ENCODE data around the gene HLF. TPM values are rescaled to one million over a fixed set of nuclear protein-coding genes. Genes with fewer than 3 reads are reported as not detected.

HLF gene
- polyA plus RNA-seq, 10 donors = 4.4 to 9.3 (median 5.5) TPM

GRCh38 chr17:55305321-55306087, 40.7 kb downstream of the HLF start:
- no peak for DNase-seq

- no peak for DNase-seq
Measured at GRCh38 chr17:55307879-55308278, 43.1 kb downstream of the HLF start.

DNA sequence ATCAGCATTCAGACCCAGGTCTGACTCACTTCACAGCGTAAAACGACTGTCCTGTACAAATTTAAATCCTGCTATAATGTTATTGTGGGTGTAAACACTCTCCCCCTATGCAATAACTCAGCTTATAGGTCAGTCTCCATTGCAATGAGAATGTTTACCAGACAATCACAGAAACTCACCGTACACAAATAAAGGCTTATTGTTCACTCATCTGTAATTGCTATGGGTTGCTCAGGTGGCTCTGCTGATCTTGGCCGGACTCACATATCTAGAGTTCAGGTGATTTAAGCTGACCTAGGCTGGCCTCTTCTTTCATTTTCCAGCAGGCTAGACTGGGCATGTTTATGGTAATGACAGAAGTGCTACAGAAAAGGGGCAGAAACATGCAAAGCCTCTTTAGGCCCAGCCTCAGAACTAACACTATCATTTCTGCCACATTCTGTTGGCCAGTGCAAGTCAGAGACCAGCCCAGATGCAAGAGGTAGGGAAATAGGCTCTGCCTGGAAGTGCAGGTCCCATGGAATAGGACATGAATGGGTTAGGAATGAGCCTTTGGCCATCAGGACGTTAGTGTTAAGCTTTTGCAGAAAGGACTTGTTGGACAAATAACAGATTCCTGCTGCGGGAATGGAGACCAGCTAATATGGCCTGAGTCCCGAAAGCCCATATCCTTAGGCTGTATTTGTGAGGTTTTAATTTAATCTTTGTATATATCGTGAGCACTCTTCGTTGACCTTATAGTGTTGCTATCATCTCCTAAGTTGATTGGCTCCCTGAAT, 44.0 kb downstream of the HLF start:
- DNase-seq = no peak

- no peak for DNase-seq
Measured at GRCh38 chr17:55311767-55312375, 47.1 kb downstream of the HLF start.

DNA sequence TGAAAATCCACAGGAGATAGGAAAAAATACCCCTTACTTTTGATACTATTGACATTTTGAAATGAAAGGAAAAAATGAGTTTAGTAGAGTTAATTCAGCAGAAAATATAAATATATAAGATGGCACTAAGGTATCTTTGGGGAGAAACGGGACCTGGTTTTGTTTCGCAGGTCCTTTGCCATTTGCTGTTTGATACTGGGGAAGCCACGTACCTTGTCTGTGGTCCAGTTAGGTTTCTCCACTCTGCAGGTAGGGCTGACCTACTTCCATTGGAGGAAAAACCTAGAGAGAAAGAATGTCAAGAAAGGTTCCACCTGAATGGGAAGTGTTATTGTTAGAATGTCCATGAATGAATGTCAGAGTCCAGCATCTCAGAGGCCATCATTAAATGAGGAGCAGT, 48.1 kb downstream of the HLF start:
- DNase-seq = no peak

DNA sequence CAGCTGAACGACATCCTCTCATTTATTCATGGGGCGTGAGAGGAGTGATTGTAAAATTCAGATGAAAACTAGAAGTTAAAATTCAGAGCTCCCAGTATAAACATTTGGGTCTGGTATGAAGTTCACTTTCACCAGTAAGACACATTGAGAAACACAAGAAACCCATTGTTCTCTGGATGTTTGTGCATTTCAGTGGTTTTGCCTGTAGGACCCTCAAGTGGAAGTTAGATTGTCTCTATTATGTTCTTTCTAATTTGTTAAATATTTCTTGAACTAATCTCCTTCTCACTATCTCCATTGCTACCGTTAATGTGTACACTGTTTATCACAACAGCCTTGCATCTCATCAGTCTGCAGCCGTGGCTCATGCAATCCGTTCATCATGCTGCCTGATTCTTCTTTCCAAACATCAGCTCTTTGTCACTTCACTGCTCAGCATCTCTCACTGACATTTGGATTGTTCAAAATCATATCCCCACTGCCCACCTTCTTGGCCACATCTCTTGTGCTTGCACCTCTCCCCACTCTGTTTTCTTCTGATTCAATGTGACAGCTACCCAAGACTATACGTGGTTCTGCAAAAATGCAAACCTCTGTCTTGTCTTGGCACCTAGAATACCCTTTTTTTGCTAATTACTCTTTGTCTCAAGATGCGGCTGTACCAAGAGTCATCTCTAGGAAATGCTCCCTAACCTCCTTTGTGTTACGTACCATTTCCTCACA, 49.5 kb downstream of the HLF start:
- DNase-seq = no peak

DNA sequence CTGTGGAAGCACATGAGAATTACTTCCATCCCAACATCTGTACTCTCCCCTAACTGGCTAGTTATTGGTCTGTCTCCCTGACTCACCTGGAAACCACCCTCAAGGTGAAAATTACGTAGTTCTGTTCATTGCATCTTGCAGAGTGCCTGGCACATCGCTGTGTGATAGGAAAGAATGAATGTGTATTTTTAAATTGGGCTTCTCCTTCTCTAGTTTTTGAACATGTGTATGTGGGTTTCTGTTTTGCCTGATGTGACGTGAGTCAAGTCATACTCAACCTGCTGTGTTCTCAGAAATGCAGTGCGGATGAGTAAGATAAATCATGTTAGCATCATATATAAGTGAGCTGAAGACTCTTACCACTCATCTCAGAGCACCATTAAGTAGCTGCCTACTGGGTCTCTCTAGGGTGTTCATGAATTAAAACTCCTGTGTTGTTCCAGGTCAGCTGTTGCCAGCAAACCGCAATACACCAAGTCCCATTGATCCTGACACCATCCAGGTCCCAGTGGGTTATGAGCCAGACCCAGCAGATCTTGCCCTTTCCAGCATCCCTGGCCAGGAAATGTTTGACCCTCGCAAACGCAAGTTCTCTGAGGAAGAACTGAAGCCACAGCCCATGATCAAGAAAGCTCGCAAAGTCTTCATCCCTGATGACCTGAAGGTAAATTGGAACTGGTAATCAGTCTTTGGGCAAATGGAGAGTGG, 50.2 kb downstream of the HLF start:
- no peak for DNase-seq

DNA sequence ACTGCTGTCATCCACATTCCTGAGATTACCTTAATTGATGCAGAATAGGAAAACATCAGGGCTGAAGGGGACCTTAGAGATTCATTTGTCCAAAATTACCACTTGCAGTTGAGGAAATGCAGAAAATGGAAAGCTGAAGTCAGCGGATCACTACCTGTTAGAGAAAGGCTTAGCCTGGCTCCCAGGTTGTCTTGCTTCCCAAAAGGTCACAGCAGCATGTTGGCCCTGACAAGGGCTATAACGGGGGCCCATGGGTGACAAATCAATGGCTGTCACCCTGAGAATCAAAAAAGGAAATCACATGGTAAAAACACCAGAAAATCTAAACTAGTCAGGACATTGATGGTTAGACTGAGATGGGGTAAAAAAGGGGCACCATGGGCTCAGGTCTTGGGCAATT, 51.7 kb downstream of the HLF start:
- no peak for DNase-seq

GRCh38 chr17:55317284-55317683, 52.5 kb downstream of the HLF start:
- no peak for DNase-seq

DNA sequence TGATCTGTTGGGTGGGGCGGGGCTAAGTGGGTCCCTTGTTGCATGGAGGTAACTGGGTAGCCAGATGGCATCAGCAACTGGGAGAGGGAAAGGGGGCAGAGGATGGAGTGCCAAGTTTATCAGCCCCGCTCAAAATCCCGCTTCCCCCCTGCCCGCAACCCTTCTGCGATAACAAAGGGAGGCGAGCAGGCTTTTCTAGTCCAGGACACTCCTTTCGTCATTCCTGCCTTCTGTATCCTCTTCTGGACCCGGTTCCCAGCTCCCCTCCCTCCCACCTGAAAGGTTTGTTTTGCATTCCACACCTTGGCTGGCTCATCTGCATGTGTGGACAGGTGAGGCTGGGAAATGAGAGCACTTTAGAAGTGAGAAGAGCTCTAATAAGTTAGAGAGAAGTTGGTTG, 53.3 kb downstream of the HLF start:
- no peak for DNase-seq

GRCh38 chr17:55318715-55319487, 54.1 kb downstream of the HLF start:
- no peak for DNase-seq

GRCh38 chr17:55319933-55320593, 55.3 kb downstream of the HLF start:
- no peak for DNase-seq

- no peak for DNase-seq
Measured at GRCh38 chr17:55320594-55321426, 56.0 kb downstream of the HLF start.

GRCh38 chr17:55321427-55322060, 56.8 kb downstream of the HLF start:
- no peak for DNase-seq

DNA sequence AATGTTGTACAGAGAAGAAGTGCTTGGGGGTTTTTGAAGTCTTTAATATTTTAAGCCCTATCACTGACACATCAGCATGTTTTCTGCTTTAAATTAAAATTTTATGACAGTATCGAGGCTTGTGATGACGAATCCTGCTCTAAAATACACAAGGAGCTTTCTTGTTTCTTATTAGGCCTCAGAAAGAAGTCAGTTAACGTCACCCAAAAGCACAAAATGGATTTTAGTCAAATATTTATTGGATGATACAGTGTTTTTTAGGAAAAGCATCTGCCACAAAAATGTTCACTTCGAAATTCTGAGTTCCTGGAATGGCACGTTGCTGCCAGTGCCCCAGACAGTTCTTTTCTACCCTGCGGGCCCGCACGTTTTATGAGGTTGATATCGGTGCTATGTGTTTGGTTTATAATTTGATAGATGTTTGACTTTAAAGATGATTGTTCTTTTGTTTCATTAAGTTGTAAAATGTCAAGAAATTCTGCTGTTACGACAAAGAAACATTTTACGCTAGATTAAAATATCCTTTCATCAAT, 57.8 kb downstream of the HLF start:
- no peak for DNase-seq

GRCh38 chr17:55323518-55324295, 58.9 kb downstream of the HLF start:
- DNase-seq = no peak

DNA sequence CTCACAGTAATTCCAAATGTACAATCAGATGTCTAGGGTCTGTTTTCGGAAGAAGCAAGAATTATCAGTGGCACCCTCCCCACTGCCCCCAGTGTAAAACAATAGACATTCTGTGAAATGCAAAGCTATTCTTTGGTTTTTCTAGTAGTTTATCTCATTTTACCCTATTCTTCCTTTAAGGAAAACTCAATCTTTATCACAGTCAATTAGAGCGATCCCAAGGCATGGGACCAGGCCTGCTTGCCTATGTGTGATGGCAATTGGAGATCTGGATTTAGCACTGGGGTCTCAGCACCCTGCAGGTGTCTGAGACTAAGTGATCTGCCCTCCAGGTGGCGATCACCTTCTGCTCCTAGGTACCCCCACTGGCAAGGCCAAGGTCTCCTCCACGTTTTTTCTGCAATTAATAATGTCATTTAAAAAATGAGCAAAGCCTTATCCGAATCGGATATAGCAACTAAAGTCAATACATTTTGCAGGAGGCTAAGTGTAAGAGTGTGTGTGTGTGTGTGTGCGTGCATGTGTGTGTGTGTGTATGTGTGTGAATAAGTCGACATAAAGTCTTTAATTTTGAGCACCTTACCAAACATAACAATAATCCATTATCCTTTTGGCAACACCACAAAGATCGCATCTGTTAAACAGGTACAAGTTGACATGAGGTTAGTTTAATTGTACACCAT, 59.7 kb downstream of the HLF start:
- DNase-seq = no peak

All from muscle of back (tissue), 11 donors.